Nephron (organoid): Measurements from ENCODE around the gene WBP2.

ENCODE experiments used
- H3K27ac Mint-ChIP-seq, 3 experiments: 2 replicates each; pipeline ENCODE4 v1.8.0; 2020; ENCODE audit warnings: mixed read lengths in 3 of 3, mild to moderate bottlenecking in 2 of 3, moderate library complexity in 1 of 3
- H3K27me3 Mint-ChIP-seq: 2 replicates; pipeline ENCODE4 v1.8.0; 2021; ENCODE audit warnings: low read depth, mild to moderate bottlenecking, moderate library complexity, mixed read lengths
- H3K36me3 Mint-ChIP-seq: 2 replicates; pipeline ENCODE4 v1.8.0; 2020; ENCODE audit warnings: low read depth, mixed read lengths
- H3K4me1 Mint-ChIP-seq: 2 replicates; pipeline ENCODE4 v1.8.0; 2020; ENCODE audit warnings: mixed read lengths
- H3K4me3 Mint-ChIP-seq, 3 experiments: 2 replicates each; pipeline ENCODE4 v1.8.0; 2020; ENCODE audit warnings: mild to moderate bottlenecking in 3 of 3, mixed read lengths in 3 of 3, moderate library complexity in 2 of 3
- H3K9me3 Mint-ChIP-seq: 2 replicates; pipeline ENCODE4 v1.8.0; 2020; ENCODE audit warnings: mixed read lengths
- TF ChIP-seq, protein P1 (sequence below), 3 experiments: fragments of 200-600 bp; sonication (generic); IDR thresholded peaks; one replicate each; pipeline ENCODE4 v1.5.0; 2021; ENCODE audit warnings: antibody characterized with exemption in 3 of 3; ENCODE audit not compliant: unreplicated experiment in 3 of 3

WBP2 gene

GRCh38 chr17:75895370-75896155 is 40.4 kb upstream of the WBP2 start:
- Mint-ChIP-seq H3K27me3 (no peaks in the 10 kb centered on the region), H3K4me3 (peak overlapping the region; percentile 81 to 84 (median 83)), H3K27ac (peak overlapping the region; percentile 35 to 51 (median 48)), H3K4me1 (peaks cover 23% of the 10 kb centered on the region), H3K9me3 (no peaks in the 10 kb centered on the region), H3K36me3 (peaks cover 14% of the 10 kb centered on the region)
- TF ChIP-seq, protein P1, sequence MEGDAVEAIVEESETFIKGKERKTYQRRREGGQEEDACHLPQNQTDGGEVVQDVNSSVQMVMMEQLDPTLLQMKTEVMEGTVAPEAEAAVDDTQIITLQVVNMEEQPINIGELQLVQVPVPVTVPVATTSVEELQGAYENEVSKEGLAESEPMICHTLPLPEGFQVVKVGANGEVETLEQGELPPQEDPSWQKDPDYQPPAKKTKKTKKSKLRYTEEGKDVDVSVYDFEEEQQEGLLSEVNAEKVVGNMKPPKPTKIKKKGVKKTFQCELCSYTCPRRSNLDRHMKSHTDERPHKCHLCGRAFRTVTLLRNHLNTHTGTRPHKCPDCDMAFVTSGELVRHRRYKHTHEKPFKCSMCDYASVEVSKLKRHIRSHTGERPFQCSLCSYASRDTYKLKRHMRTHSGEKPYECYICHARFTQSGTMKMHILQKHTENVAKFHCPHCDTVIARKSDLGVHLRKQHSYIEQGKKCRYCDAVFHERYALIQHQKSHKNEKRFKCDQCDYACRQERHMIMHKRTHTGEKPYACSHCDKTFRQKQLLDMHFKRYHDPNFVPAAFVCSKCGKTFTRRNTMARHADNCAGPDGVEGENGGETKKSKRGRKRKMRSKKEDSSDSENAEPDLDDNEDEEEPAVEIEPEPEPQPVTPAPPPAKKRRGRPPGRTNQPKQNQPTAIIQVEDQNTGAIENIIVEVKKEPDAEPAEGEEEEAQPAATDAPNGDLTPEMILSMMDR (IDR thresholded peaks at IDR 0.05; ENCODE audit: unreplicated experiment in 3 of 3): no peak

- peaks cover 13% of the 10 kb centered on the region for H3K36me3 Mint-ChIP-seq
- peak overlapping the region in 2 of 3 experiments; percentile 8 to 32 for H3K27ac Mint-ChIP-seq
- peaks cover 23% of the 10 kb centered on the region for H3K4me1 Mint-ChIP-seq
- TF ChIP-seq, protein P1 (IDR thresholded peaks at IDR 0.05; ENCODE audit: unreplicated experiment in 3 of 3): no peak
- no peaks in the 10 kb centered on the region for H3K27me3 Mint-ChIP-seq
- H3K4me3 Mint-ChIP-seq: peak overlapping the region; percentile 68 to 77 (median 72)
- no peaks in the 10 kb centered on the region for H3K9me3 Mint-ChIP-seq
Observed at GRCh38 chr17:75894049-75894733, 39.1 kb upstream of the WBP2 start.

- Mint-ChIP-seq H3K27me3 (no peaks in the 10 kb centered on the region), H3K36me3 (peaks cover 10% of the 10 kb centered on the region), H3K9me3 (no peaks in the 10 kb centered on the region), H3K4me3 (peak overlapping the region; percentile 68 to 77 (median 72)), H3K27ac (peak overlapping the region in 2 of 3 experiments; percentile 8 to 32), H3K4me1 (peaks cover 23% of the 10 kb centered on the region)
- TF ChIP-seq, protein P1 (IDR thresholded peaks at IDR 0.05; ENCODE audit: unreplicated experiment in 3 of 3): no peak
Observed at GRCh38 chr17:75893305-75894048, 38.3 kb upstream of the WBP2 start.

- H3K27me3 Mint-ChIP-seq: no peaks in the 10 kb centered on the region
- H3K9me3 Mint-ChIP-seq: no peaks in the 10 kb centered on the region
- H3K27ac Mint-ChIP-seq: no peak overlapping the region
- H3K4me1 Mint-ChIP-seq: peaks cover 23% of the 10 kb centered on the region
- TF ChIP-seq, protein P1 (IDR thresholded peaks at IDR 0.05; ENCODE audit: unreplicated experiment in 3 of 3): no peak
- H3K4me3 Mint-ChIP-seq: peak overlapping the region in 1 of 3 experiments; percentile 16
- peaks cover 10% of the 10 kb centered on the region for H3K36me3 Mint-ChIP-seq
Observed at GRCh38 chr17:75892556-75893224, 37.6 kb upstream of the WBP2 start.

GRCh38 chr17:75891605-75892555 is 36.7 kb upstream of the WBP2 start:
- H3K4me3 Mint-ChIP-seq: no peak overlapping the region
- TF ChIP-seq, protein P1 (IDR thresholded peaks at IDR 0.05; ENCODE audit: unreplicated experiment in 3 of 3): no peak
- H3K36me3 Mint-ChIP-seq: peaks cover 10% of the 10 kb centered on the region
- H3K27me3 Mint-ChIP-seq: peaks cover 3% of the 10 kb centered on the region
- H3K4me1 Mint-ChIP-seq: peaks cover 18% of the 10 kb centered on the region
- no peak overlapping the region for H3K27ac Mint-ChIP-seq
- no peaks in the 10 kb centered on the region for H3K9me3 Mint-ChIP-seq
